Measurements from ENCODE around the gene RALGPS1. TPM values are rescaled to one million over a fixed set of nuclear protein-coding genes. Genes with fewer than 3 reads are reported as not detected.

RALGPS1 gene
- total RNA-seq, 2 donors from 2014 or later = 15.3 to 79.4 TPM

GRCh38 chr9:127213859-127214258 is 299.3 kb downstream of the RALGPS1 start:
- ATAC-seq (no peak), DNase-seq (no peak)
- H3K4me1 ChIP-seq = no peaks in the 10 kb centered on the region
- H3K9me3 ChIP-seq = no peaks in the 10 kb centered on the region
- no peaks in the 10 kb centered on the region for H3K36me3 ChIP-seq (replicated peaks in 1 of 2; ENCODE audit: insufficient read depth in 1 of 2, low read depth in 2 of 2)
- H3K4me3 ChIP-seq = no peak overlapping the region
- TF ChIP-seq CTCF (IDR thresholded peaks at IDR 0.05) = no peak
- no peak for TF ChIP-seq POLR2A (IDR thresholded peaks at IDR 0.05)
- intact Hi-C loops (cut with DNase I) = no loop called here
- no peak overlapping the region for H3K27ac ChIP-seq
- no peaks in the 10 kb centered on the region for H3K27me3 ChIP-seq
- WGBS, 2 donors = 68 to 70% methylated on average over 4 of the region's 4 CpGs

- intact Hi-C loops (cut with DNase I) = no loop called here
- 15 to 18% methylated on average over 6 of the region's 6 CpGs for WGBS, 2 donors
- TF ChIP-seq CTCF (IDR thresholded peaks at IDR 0.05) = peak; percentile 66 to 84 (median 79)
- TF ChIP-seq POLR2A (IDR thresholded peaks at IDR 0.05) = no peak
- Histone ChIP-seq H3K9me3 (no peaks in the 10 kb centered on the region), H3K27ac (no peak overlapping the region), H3K36me3 (replicated peaks in 1 of 2; ENCODE audit: insufficient read depth in 1 of 2, low read depth in 2 of 2) (no peaks in the 10 kb centered on the region), H3K4me1 (no peaks in the 10 kb centered on the region), H3K4me3 (no peak overlapping the region), H3K27me3 (no peaks in the 10 kb centered on the region)
- ATAC-seq (peak; percentile 90), DNase-seq (peak; percentile 74 to 85 (median 80))
These were observed 300.1 kb downstream of the RALGPS1 start for GRCh38 chr9:127214421-127215267.

GRCh38 chr9:127215268-127216209 is 301.0 kb downstream of the RALGPS1 start:
- no peak for ATAC-seq
- Histone ChIP-seq H3K4me3 (no peak overlapping the region), H3K27ac (no peak overlapping the region), H3K4me1 (no peaks in the 10 kb centered on the region), H3K36me3 (replicated peaks in 1 of 2; ENCODE audit: insufficient read depth in 1 of 2, low read depth in 2 of 2) (no peaks in the 10 kb centered on the region), H3K9me3 (no peaks in the 10 kb centered on the region), H3K27me3 (no peaks in the 10 kb centered on the region)
- no peak for TF ChIP-seq CTCF (IDR thresholded peaks at IDR 0.05)
- no peak for TF ChIP-seq POLR2A (IDR thresholded peaks at IDR 0.05)
- intact Hi-C loops (cut with DNase I) = no loop called here
- DNase-seq = no peak
- 81 to 87% methylated on average over 12 to 14 of the region's 14 CpGs for WGBS, 2 donors

GRCh38 chr9:127216210-127216887 is 301.8 kb downstream of the RALGPS1 start:
- Histone ChIP-seq H3K27me3 (no peaks in the 10 kb centered on the region), H3K27ac (no peak overlapping the region), H3K4me1 (no peaks in the 10 kb centered on the region), H3K36me3 (replicated peaks in 1 of 2; ENCODE audit: insufficient read depth in 1 of 2, low read depth in 2 of 2) (no peaks in the 10 kb centered on the region), H3K9me3 (no peaks in the 10 kb centered on the region), H3K4me3 (no peak overlapping the region)
- DNase-seq (no peak), ATAC-seq (no peak)
- WGBS, 2 donors = 81 to 82% methylated on average over 6 of the region's 7 CpGs
- intact Hi-C loops (cut with DNase I) = no loop called here
- TF ChIP-seq POLR2A (IDR thresholded peaks at IDR 0.05) = no peak
- TF ChIP-seq CTCF (IDR thresholded peaks at IDR 0.05) = no peak
